Right lobe of liver (tissue), 6 donors: ENCODE measurements around the gene CLPTM1. TPM values are rescaled to one million over a fixed set of nuclear protein-coding genes. Genes with fewer than 3 reads are reported as not detected.

Experiments used
- ATAC-seq, 4 donors: fragments of 200-7000 bp; cut with Tn5 transposase; one replicate each; pipeline ENCODE4 v1.9.1; 2020; ENCODE audit warnings: mild to moderate bottlenecking in 4 of 4, moderate library complexity in 4 of 4
- DNase-seq, 3 donors: peaks; one replicate each; pipeline ENCODE4 v3.0.0-alpha.2; 2020
- H3K27ac ChIP-seq, 3 donors: fragments of 200-600 bp; one replicate each; pipeline ENCODE4 v1.8.0; 2022
- H3K27me3 ChIP-seq, 2 donors: fragments of 200-600 bp; one replicate each; pipeline ENCODE4 v1.8.0; 2022
- H3K36me3 ChIP-seq, 4 donors: fragments of 200-600 bp; sonication (generic) in 1 of 4; one replicate each; pipeline versions ENCODE4 v1.5.1 to v1.8.0; 2017 to 2022; ENCODE audit warnings: control low read depth in 1 of 4
- H3K4me1 ChIP-seq, 4 donors: fragments of 200-600 bp; sonication (generic) in 1 of 4; one replicate each; pipeline versions ENCODE4 v1.5.1 to v1.8.0; 2017 to 2022; ENCODE audit warnings: control low read depth in 1 of 4
- H3K4me3 ChIP-seq, 3 donors: fragments of 200-600 bp; one replicate each; pipeline ENCODE4 v1.8.0; 2022
- H3K9me3 ChIP-seq, 4 donors: fragments of 200-600 bp; sonication (generic) in 1 of 4; one replicate each; pipeline versions ENCODE4 v1.5.1 to v1.8.0; 2017 to 2022; ENCODE audit warnings: control low read depth in 1 of 4
- POLR2A ChIP-seq: fragments of 450-650 bp; IDR thresholded peaks from one replicate; pipeline ENCODE4 v1.6.1; 2017; ENCODE audit warnings: antibody characterized with exemption, mild to moderate bottlenecking
- WGBS: methylation state at CpG from one replicate; pipeline ENCODE4 v1.1.6; 2018; ENCODE audit warnings: low coverage, low lambda C conversion rate; ENCODE audit not compliant: insufficient coverage; ENCODE audit errors: missing lambda C conversion rate; 5-methylcytosine and 5-hydroxymethylcytosine counted together
- intact Hi-C, 2 donors: fragments of 100-400 bp; cut with DNase I; formaldehyde crosslinking; loops; one replicate each; pipeline versions ENCODE4 v1.11.2 to v1.14.1; 2022
- total RNA-seq, 6 experiments: library from RNA; depleted of rRNA in 2 of 6; stranded (reverse); fragments of >200 nt in 2 of 6; fragmentation: NEBNext Ultra II Directional in 3 of 6; extraction: Animal tissue kit (Norgen Biotek cat#: 25700) in 3 of 6; gene quantifications; one replicate each; pipeline versions ENCODE4 v1.1.0 to v1.2.4, GENCODE V29; 2016 to 2023
- TF ChIP-seq, protein P1 (sequence below), 4 donors: fragments of 200-600 bp in 3 of 4; fragments of 450-650 bp in 1 of 4; IDR thresholded peaks; one replicate each; pipeline versions ENCODE4 v1.5.1 to v1.8.0; 2016 to 2022; ENCODE audit warnings: antibody characterized with exemption in 4 of 4, mild to moderate bottlenecking in 2 of 4
- donor health status: DM: no; HTN: yes; CAD: no.
- donor health status: DM: no; HTN: no; CAD: no.
- donor health status: DM: no; HTN: no; CAD: no.
- donor health status: DM: no; HTN: yes; CAD: no.
- donor health status: DM: no; HTN: yes; CAD: no.

The CLPTM1 gene
- total RNA-seq, 6 experiments from 2014 or later, result 78.7 to 90.6 (median 83.9) TPM

DNA sequence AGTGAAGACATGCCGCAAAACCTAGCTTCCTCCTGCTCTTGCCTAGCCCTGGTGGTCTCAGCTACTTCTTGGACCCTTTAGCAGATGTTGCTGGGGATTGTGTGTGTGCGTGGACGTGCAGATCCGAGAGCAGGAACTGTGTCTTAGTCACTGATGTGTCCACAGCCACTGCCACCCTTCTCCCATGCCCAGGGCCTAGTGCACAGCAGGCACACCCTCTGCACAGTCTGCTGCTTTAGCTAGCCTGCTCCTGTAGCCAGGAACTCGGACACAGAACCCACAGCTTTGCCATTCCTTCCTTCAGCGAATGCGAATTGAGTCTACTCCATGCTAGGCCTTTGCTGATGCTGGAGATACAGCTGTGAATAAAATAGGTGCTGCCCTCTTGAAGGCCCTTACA, 2.3 kb downstream of the CLPTM1 start:
- H3K27me3 ChIP-seq, result no peaks in the 10 kb centered on the region
- H3K36me3 ChIP-seq, result peaks cover 0 to 11% (median 0%) of the 10 kb centered on the region in 4 donors
- intact Hi-C loops, result no loop called here
- TF ChIP-seq, protein P1, sequence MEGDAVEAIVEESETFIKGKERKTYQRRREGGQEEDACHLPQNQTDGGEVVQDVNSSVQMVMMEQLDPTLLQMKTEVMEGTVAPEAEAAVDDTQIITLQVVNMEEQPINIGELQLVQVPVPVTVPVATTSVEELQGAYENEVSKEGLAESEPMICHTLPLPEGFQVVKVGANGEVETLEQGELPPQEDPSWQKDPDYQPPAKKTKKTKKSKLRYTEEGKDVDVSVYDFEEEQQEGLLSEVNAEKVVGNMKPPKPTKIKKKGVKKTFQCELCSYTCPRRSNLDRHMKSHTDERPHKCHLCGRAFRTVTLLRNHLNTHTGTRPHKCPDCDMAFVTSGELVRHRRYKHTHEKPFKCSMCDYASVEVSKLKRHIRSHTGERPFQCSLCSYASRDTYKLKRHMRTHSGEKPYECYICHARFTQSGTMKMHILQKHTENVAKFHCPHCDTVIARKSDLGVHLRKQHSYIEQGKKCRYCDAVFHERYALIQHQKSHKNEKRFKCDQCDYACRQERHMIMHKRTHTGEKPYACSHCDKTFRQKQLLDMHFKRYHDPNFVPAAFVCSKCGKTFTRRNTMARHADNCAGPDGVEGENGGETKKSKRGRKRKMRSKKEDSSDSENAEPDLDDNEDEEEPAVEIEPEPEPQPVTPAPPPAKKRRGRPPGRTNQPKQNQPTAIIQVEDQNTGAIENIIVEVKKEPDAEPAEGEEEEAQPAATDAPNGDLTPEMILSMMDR (IDR thresholded peaks at IDR 0.05), result no peak
- TF ChIP-seq POLR2A, result no peak
- H3K27ac ChIP-seq, result no peak overlapping the region
- WGBS, result 67% methylated on average over 3 of the region's 7 CpGs
- H3K4me3 ChIP-seq, result no peak overlapping the region
- no peak for DNase-seq
- ATAC-seq, result no peak
- H3K9me3 ChIP-seq, result no peaks in the 10 kb centered on the region
- H3K4me1 ChIP-seq, result peaks cover 0 to 29% (median 8%) of the 10 kb centered on the region in 4 donors

DNA sequence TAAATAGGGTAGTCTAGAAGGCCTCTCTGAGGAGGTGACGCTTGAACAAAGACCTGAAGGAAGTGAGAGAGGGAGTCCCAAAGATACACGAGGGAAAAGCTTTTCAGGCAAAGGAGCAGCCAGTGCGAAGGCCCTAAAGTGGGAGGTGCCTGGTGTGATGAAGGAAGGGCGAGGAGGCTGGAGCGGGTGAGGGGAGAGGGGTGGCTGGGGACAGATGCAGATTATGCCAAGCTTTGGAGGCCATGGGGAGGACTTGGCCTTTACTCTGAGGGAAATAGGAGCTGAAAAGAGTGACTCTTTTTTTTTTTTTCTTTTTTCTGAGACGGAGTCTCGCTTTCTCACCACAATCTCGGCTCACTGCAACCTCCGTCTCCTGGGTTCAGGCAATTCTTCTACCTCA, 2.9 kb downstream of the CLPTM1 start:
- intact Hi-C loops, result no loop called here
- H3K9me3 ChIP-seq, result no peaks in the 10 kb centered on the region
- no peak overlapping the region for H3K4me3 ChIP-seq
- ATAC-seq (no peak), DNase-seq (no peak)
- peaks cover 0 to 29% (median 8%) of the 10 kb centered on the region in 4 donors for H3K4me1 ChIP-seq
- H3K27ac ChIP-seq, result no peak overlapping the region
- no peak for TF ChIP-seq POLR2A
- TF ChIP-seq, protein P1 (IDR thresholded peaks at IDR 0.05), result no peak
- H3K27me3 ChIP-seq, result no peaks in the 10 kb centered on the region
- H3K36me3 ChIP-seq, result peaks cover 0 to 15% (median 0%) of the 10 kb centered on the region in 4 donors
- WGBS, result 85% methylated on average over 4 of the region's 9 CpGs

DNA sequence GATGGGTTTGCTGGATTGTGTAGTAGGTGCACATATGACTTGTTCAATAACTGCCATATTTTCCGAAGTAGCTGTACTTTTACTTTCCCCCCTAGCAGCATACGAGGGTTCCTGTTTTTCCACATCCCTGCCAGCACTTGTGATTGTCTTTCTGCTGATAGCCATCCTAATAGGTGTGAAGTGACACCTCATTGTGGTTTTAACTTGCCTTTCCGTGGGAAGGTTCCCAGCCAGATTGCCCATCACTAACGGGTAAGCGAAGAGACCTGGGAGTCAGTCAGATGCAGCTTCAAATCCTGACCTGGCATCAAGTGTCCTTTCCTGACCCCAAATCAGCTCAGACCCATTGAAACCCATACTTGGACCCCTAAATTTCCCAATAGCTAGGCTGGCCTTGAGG, 4.5 kb downstream of the CLPTM1 start:
- Histone ChIP-seq H3K4me1 (peaks cover 0 to 19% (median 6%) of the 10 kb centered on the region in 4 donors), H3K36me3 (peaks cover 0 to 28% (median 5%) of the 10 kb centered on the region in 4 donors), H3K27ac (no peak overlapping the region), H3K4me3 (no peak overlapping the region), H3K9me3 (no peaks in the 10 kb centered on the region), H3K27me3 (no peaks in the 10 kb centered on the region)
- 80% methylated on average over 5 of the region's 5 CpGs for WGBS
- DNase-seq (no peak), ATAC-seq (no peak)
- intact Hi-C loops, result no loop called here
- TF ChIP-seq, protein P1 (IDR thresholded peaks at IDR 0.05), result no peak
- TF ChIP-seq POLR2A, result no peak

DNA sequence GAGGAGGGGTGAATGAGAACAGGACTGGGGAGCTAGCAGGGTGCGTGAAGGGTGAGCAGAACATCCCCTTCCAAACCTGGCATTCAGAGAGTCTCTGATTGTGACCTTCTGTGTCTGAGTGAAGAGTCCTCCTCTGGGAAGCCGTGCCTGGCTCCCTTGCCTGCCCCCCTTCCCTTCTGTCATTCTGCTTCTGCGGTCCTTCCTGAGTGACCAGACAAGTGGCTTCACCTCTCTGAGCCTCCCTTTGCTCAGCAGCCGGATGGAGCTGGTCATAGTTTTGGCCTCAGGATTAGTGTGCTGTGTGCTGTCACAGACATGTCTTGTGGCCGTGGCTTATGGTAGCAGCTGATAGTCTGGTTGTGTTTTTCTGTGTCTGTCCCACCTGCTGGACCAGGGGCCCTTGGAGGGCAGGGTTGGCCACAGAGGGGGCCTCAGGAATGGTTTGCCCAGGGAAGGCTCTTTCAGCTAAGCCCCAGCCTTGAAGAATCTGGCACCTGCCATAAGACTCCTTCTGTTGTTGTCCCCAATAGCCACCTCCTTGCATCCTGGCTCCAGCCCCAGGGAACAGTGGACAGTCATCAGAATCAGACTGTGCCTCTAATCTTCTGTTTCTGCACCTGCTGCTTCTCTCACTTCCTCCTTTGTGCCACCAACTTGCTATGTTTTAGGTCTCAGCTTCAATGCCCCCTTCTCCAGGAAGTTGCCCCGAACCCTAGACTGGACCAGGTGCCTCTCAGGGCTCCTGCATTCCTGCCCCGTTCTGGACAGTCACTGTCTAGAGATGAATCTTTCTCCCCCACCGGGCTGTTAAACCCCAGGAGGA, 5.9 kb downstream of the CLPTM1 start:
- 60% methylated on average over 4 of the region's 8 CpGs for WGBS
- H3K9me3 ChIP-seq, result no peaks in the 10 kb centered on the region

More for the DNA sequence above, 5.9 kb downstream of the CLPTM1 start:
- no peak overlapping the region for H3K27ac ChIP-seq
- H3K36me3 ChIP-seq, result peaks cover 0 to 39% (median 12%) of the 10 kb centered on the region in 4 donors
- intact Hi-C loops, result no loop called here
- no peak for ATAC-seq
- DNase-seq, result no peak
- TF ChIP-seq POLR2A, result no peak
- TF ChIP-seq, protein P1 (IDR thresholded peaks at IDR 0.05), result no peak
- no peaks in the 10 kb centered on the region for H3K27me3 ChIP-seq
- peaks cover 0 to 15% (median 5%) of the 10 kb centered on the region in 4 donors for H3K4me1 ChIP-seq
- no peak overlapping the region for H3K4me3 ChIP-seq
